M059J (cell line): Measurements from ENCODE around the gene IFI27. TPM values are rescaled to one million over a fixed set of nuclear protein-coding genes. Genes with fewer than 3 reads are reported as not detected.

Source experiments
- DNase-seq: peaks from one replicate; pipeline ENCODE4 v3.0.0-alpha.2; 2012; ENCODE audit warnings: low read depth
- total RNA-seq: library from RNA; depleted of rRNA; stranded (reverse); fragments of >200 nt; shearing (Covaris generic); gene quantifications from 2 replicates; pipeline ENCODE4 v1.2.3, GENCODE V29; 2014

Gene IFI27
- total RNA-seq, 1 experiment from 2014 or later = 1,115 TPM

DNA sequence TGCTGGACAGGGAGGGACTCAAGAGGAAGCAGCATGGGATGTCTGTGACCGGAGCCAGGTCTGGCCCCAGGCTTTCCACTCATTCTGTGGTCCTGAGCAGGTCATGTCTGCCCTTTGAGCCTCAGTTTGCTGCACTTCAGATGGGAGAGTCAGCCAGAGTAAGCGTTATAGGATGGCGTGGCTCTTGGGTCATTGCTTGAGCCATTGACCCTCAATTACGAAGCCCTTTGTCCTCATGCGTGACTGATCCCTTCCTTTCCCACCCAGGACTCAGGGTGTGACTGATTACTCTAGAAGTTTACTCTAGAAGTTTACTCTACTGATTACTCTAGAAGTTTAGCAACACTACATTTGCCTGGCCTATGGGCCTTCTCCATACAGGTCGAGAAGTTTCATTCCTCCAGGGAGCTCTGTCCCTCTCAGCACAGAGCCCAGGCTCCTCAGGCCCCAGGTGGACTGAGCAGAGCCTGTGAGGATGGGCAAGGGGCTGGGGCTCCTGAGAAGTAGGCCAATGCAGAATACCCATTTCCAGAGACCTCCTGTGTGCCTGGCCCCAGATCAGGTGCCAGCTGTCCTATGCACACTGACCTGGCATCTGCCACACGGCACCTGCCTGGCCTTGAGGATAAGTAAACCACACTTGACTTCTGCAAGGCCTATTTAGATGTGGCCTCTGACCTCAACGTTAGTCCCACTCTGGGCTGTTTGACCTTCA, 7.6 kb upstream of the IFI27 start:
- no peak for DNase-seq

DNA sequence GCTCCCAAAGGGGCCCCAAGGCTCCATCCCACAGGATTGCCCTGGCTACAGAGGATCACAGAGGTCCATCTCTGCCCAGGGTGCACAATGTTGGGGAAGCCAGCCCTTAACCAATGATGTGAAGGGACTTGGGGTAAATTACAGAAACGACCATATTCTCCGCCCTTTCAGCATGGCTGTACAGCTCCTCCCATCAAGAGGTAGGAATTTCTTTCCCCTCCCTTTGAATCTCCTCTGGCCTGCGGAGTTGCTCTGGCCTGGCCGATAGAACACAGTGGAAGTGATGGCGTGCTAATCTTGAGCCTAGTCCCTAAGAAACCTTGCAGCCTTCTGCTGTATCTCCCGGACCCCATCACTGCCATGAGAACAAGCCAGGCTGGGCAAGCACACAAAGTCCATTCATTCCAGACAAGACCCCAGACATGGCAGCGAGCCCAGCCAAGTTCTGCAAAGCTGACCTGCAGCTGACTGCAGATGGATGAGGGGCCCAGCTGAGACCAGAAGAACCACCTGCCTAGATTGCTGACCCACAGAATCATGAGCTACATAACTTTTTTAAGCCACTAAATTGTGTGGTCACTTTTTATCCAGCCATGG, 6.9 kb upstream of the IFI27 start:
- DNase-seq = no peak

DNA sequence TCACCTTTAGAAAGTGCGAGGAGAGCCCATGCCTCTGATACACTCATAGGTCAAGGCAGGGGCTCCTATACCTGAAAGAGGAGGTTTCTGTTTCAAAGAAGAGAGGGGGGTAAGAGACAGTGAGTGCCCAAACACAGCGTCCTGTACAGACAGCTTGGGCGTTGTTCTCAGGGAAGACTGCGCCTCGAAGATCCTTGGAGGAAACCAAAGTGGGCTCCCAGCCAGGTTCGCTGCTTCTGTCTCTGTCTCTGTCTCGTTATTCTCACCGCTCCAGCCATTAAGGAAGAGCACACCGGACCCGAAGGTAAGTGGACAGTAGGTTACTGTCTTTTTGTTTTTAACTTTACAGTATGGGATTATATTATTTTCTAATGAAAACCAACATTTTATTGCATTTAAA, 5.8 kb upstream of the IFI27 start:
- no peak for DNase-seq

DNA sequence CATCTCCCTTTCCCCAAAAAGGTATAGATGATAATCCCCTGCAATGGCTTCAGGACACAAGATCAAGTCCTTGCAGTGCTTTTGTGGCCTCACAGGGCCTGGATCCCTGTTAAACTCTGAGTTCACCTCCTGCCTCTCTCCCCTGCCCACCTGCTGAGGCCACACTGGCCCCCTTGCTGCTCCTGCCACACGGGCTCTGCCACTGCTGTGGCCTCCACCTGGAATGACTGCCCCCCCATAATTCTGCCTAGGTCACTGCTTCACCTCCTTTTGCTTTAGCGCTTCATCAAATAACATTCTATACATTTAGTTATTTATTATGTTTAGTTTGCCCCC, 653 bp upstream of the IFI27 start:
- DNase-seq = no peak

DNA sequence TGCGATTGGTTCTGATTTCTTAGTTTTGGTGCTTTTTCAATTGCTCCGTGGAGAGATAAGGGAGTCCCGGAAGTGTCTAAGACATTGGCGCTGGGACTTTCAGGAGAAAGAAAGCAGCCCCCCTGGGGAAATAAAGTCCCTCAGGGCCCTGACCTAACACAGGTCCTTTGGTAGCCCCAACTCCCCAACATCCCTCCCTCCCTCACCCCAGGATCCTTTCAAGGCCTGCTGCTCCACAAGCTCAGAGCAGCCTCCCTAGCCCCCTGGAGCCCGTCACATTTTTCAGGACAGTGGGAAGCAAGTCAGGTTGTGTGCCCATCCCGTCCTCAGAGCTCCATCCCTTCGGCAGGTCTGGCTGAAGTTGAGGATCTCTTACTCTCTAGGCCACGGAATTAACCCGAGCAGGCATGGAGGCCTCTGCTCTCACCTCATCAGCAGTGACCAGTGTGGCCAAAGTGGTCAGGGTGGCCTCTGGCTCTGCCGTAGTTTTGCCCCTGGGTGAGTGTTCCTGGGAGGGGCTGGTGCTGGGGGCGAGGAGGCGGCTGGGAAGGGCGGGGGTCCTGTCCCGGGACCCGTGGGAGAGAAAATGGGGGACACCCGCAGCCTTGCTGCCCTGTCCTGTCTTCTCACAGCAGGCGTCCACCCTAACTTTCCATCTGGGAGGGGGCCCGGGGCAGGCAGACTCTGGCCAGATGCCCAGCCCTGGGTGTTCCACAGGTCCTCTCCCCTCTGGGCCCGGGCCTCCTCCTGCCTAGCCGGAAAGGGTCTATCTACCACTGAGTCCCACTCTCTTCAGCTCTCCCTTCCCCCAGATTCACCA, 950 bp downstream of the IFI27 start:
- DNase-seq = no peak

DNA sequence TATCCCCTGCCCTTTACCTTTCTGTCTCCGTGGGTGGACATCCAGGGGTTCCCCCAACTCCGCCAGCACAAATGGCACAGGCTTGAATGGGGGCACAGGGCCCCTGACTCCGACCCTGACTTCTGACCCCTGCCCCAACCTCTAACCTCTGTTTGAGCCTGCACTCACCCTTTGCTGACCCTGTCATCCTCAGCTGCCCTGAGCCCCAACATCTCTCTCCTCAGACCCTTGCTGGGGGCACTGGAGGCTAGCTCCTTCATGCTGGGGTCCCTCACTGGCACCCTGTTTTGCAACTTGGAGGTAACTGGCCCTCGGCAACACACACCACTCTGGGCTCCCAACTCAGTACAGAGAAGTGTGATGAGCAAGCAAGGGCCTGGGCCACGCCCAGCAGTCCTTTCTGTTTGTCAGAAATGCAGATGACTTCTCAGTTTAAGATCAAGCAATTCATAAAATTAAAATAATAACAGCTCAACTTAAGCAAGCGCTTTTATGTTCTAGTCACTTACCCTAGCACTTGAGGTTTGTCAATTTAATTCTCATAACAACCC, 2.1 kb downstream of the IFI27 start:
- DNase-seq = no peak

DNA sequence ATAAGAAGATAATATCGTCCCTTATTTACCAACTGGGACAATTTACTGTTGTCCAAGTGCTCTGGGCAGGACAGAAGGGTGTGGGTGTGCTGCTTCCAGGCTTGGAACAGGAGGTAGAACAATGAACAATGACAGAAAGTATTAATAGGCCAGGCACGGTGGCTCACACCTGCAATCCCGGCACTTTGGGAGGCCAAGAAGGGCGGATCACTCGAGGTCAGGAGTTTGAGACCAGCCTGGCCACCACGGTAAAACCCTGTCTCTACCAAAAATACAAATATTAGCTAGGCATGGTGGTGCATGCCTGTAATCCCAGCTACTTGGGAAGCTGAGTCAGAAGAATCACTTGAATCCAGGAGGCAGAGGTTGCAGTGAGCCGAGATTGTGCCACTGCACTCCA, 2.5 kb downstream of the IFI27 start:
- DNase-seq = no peak

DNA sequence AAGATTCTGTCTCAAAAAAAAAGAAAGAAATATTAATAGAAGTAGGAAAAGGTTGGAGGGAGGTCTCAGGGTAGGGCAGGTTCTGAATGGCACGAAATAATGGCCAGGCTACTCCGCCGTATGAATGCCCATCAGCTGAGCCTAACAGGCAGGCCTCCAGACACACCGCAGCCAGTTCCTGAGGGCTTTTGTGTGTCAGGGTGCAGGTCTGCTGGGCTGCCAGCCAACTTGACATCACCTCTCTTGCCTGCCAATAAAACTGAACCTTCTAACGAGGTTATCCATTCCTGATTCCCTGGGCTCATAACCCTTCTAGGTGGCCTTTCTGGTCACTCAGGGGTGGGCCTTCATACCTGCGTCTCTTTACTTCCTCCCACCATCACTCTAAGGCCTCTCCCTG, 3.0 kb downstream of the IFI27 start:
- DNase-seq = peak; percentile 75

DNA sequence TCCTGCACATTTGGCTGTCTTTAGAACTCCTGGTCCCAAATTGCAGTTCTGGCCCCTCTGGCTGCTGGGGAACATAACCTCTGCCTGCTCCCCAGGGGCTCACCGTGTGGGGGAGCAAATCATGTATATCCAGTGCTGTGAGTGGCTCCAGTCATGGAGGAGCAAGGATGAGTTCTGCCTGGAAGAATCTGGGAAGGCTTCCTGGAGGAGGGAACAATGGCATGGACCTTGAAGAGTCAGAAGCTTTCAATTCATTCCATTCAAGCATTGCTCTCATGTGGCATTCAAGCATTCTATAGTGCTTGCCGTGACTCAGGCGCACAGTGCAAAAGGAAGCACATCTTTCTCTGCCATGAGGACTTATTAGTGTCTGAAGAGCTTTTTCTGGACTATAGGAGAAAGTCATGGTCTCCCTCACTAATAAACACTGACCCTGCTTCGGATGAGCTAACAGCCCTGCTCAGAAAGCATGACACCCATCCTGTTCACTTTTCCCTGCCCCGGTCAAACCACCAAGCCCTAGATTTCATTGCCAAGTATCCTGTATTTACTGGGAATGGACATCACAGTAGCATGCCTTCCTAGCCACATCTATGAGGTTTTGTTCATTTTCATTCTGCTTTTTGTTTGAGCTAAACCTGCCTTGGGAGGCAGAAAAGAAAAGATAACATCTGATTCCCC, 3.5 kb downstream of the IFI27 start:
- DNase-seq = peak; percentile 41

DNA sequence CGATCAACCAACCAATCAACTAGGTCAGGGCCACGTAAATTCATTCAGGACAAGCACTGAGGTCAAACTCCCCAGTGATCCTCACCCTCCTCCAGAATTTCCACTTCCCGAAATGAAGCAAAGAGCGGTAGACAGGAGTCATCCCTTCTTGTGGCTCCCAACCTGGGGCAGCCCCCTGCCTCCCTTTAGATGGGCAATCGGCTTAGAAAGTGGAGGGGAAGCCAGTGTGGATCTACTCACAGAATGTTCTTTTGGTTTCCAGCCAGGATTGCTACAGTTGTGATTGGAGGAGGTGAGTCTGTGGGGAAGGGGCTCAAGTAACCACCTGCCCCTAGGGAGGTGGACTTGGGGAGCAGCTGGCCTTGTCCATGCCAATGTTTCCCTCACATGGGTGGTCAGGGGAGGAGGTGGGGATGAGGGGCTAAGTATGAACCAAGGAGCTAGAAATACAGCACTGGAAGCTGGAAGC, 4.1 kb downstream of the IFI27 start:
- no peak for DNase-seq

DNA sequence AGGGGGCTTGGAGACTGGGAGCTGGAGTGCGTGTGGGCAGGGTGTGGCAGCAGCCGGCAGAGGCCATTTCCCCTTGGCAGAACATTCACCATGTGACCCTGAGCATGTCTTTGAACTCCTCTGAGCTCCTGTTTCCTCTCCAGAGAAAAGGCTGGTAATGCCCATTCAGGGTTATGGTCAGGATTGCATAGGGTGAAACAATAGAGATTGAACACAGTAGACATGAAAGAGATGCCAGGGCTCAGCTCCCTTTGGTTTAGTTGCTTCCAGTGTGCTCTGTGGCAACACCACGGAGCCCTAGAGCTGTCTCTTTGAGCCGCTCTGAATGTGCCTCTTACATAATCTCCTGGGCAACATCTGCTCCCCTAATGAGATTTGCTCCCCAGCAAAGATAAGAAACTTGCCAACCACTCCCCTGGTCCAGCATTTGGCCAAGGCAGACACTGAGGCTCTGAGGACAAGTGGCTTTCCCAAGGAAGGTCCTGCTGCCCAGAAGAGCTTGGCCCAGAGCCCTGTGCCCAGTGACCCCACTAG, 4.6 kb downstream of the IFI27 start:
- peak; percentile 42 for DNase-seq

DNA sequence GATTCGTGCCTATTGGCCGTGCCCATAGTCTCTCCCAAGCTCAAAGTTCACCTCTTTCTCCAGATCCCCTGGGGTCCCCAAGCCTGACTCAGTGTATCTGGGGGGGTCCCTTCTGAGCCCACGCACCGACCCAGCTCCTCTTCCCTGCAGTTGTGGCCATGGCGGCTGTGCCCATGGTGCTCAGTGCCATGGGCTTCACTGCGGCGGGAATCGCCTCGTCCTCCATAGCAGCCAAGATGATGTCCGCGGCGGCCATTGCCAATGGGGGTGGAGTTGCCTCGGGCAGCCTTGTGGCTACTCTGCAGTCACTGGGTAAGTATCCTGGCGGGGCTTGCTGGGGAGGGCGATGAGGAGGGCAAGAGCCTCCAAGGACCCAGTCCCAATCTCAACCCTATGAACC, 5.1 kb downstream of the IFI27 start:
- DNase-seq = no peak

DNA sequence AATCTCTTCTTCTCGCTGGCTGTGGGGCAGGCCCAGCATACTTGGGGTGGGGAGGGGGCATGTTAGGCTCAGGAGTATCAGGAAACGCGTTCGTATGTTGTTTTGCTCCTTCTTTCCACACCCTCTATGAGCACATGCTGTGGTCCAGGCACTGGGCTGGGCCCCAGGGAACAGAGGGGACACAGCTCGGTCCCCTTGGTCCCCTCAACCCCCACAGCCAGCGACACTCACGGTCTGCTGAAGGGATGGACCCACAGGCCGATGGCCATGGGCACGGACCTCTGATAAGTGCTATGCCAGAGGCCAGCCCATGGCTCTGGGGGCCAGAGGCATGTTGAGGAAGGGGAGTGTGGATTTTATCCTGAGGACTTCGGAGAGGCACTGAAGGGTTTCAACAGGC, 6.2 kb downstream of the IFI27 start:
- no peak for DNase-seq

DNA sequence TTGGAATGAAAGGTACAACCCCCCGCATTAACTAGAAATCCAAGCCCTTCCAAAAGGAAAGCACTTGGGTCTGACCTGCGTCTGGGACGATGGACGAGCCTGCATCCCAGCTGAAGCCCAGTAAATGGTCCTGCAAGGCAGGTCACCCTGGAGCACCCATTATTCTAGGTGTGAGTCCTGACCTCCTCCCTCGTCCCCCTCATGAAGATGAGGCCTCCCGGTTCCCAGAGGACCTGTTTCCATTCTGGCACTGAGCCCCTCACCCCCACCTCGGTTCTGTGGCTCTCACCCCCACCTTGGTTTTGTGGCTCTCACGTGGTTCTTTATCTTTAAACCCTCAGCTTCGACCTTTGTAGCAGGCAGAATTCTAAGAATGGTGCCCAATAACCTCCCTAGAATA, 7.3 kb downstream of the IFI27 start:
- DNase-seq = no peak

DNA sequence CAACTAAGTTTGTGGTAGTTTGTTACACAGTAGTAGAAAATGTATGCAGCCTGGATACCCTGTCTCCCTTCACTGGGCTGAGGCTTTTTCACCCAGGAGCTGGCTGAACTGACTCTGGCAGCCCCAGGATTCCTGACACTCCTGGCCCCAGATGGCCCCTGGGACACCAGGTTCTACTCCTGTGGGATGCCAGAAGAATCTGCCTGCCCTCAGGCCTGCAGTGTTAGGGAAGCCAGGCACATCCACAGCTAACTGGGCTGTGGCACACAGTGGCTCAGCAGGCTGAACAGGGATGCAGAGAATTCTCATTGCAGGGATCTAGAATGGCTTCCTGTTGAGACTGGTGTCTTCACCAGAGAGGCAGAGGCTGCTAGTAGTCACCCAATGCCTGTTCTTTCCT, 8.5 kb downstream of the IFI27 start:
- no peak for DNase-seq

DNA sequence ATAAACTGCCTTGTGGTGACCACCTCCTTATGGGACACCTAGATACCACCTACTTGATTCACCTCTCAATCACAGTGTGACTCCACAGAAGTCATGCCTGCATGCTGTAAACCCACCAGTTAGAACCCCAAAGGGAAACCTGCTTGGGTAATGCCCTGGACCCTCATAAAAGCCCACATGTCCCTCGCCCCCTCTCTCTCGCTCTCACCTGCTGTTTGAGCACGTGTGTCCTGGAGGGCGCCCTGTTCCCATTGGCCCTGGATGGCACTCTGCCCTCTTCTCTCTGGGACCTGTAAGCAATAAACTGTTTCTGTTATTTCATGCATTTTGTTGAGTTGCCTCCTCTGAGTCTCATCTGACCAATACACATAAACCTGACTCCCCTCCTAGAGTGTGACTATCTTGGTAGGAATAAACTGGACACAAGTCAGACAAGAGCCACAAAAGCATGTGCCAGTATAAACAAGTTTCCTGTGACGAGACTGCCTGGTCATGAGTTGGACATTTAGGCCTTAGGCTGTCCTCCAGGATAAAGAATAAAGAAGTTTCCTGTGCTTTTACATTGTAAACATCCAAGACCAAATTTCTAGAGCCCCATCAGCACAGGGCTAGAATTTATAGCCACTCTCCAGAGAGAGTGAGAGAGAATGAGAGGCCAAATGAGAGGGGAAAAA, 10.3 kb downstream of the IFI27 start:
- peak; percentile 81 for DNase-seq

DNA sequence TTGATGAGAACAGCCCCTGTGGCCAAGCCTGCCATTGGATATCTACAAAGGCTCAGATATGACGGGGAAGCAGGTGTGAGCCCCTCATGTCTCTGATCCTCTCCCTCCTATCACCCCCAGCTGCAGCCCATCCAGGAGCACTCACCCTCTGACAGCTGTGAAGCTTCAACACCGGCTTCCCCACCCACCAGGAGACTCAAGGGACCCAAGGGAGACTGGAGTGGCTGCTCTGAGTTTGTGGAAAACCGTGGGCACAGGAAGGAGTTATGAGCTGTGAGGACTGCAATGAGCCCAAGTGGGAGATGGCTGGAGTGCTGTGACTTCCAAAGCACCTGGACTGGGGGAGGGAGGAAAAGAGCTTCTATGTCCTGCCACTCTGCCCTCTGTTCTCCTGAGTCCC, 10.9 kb downstream of the IFI27 start:
- DNase-seq = no peak

DNA sequence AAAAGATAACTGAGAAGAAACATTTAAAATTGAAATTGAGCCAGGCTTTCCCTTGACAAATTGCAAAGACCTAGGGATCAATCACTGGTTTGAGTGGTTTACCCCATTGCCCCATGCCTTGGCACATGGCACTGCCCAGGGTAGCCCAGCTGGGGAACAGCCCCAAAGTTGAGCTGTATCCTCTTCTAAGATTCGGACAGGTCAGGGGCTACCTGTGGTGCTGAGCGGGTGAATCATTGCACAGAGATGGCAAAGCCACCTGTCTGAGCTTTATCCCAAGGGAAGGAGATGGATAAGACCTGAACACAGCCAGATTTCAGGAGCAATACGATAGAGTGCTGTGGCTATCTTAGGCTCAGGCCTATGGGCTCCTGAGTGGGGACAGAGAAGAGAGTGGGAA, 11.9 kb downstream of the IFI27 start:
- DNase-seq = no peak

DNA sequence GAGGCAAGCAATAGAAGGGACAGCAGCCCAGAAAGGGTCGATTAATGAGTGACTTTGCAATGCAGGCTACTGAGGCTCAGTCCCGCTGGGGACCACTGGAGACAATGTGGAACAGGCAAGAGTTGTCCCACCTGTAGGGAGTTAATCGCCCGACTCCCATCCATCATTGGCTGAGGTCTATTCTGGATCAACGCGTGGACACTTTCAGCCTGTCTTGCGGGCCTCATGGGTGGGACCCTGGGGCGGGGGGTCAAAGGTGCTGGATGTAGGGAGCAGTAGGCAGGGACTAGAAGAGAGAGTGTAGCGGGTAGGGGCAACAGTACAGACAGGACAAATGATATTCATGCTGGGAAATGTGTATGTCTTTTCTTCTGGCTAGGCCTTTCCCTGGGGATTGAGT, 12.8 kb downstream of the IFI27 start:
- DNase-seq = no peak

DNA sequence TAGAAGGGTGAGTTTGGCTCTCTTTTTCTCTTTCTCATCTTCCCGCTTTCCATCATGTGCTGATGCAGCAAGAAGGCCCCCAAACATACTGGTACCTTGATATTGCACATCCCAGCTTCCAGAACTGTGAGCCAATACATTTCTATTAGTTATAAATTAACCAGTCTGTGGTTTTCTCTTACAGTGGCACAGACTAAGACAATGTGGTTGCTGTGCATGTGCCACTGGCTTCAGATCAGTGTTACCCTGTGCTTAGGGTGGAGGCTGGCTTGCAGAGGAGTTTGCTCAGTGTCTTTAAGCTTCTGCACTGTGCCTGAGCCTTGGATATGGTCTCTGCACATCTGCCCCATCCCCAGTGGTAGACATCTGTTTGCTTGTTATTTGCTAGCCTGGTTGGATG, 13.3 kb downstream of the IFI27 start:
- DNase-seq = no peak
